SK-N-SH (cell line): ENCODE measurements around the gene LDB2.

Experiments used
- CHD2 ChIP-seq: fragments of 150-350 bp; IDR thresholded peaks from 2 replicates; pipeline ENCODE4 v1.6.1; 2018; ENCODE audit warnings: low read length; ENCODE audit not compliant: partially characterized antibody
- CTCF ChIP-seq: fragments of 200-600 bp; sonication (generic); IDR thresholded peaks from 2 replicates; pipeline ENCODE4 v1.6.1; 2017; ENCODE audit warnings: antibody characterized with exemption, mild to moderate bottlenecking, moderate library complexity
- EZH2phosphoT487 ChIP-seq: fragments of 200-600 bp; sonication (generic); IDR thresholded peaks from 2 replicates; pipeline ENCODE4 v1.6.1; 2017; ENCODE audit warnings: low read depth, mixed run types, mild to moderate bottlenecking, antibody characterized with exemption, moderate library complexity, borderline replicate concordance
- FOXJ3 ChIP-seq: sonication (generic); formaldehyde crosslinking; IDR thresholded peaks from 2 replicates; pipeline ENCODE4 v1.5.1; 2020; ENCODE audit warnings: mild to moderate bottlenecking, missing genetic modification reagents
- GABPA ChIP-seq: IDR thresholded peaks from 2 replicates; pipeline ENCODE4 v1.4.0; 2012; ENCODE audit warnings: low read depth, mild to moderate bottlenecking
- JUND ChIP-seq: IDR thresholded peaks from 2 replicates; pipeline ENCODE4 v1.4.0; 2012
- TAF1 ChIP-seq: IDR thresholded peaks from 2 replicates; pipeline ENCODE4 v1.6.1; 2012; ENCODE audit warnings: low read depth, mild to moderate bottlenecking, low read length, moderate library complexity, borderline replicate concordance
- TEAD4 ChIP-seq: IDR thresholded peaks from 2 replicates; pipeline ENCODE4 v1.4.0; 2012; ENCODE audit warnings: mild to moderate bottlenecking, borderline replicate concordance; ENCODE audit not compliant: insufficient read depth
- USF2 ChIP-seq: fragments of 150-350 bp; IDR thresholded peaks from 2 replicates; pipeline ENCODE4 v1.6.1; 2017; ENCODE audit warnings: antibody characterized with exemption, low read length, low read depth, borderline replicate concordance
- YY1 ChIP-seq: IDR thresholded peaks from 2 replicates; pipeline ENCODE4 v1.4.0; 2012; ENCODE audit warnings: low read depth, mild to moderate bottlenecking
- TF ChIP-seq, protein P1 (sequence below): IDR thresholded peaks from 2 replicates; pipeline ENCODE4 v1.4.0; 2012; ENCODE audit warnings: low read depth
- TF ChIP-seq, protein P2 (sequence below): IDR thresholded peaks from 2 replicates; pipeline ENCODE4 v1.4.0; 2012; ENCODE audit warnings: low read depth, borderline replicate concordance

GRCh38 chr4:16643893-16644292 lies 254.6 kb downstream of the LDB2 start:
- TF ChIP-seq CTCF (no peak), GABPA (no peak), FOXJ3 (CRISPR knock-in tag) (no peak), CHD2 (no peak), EZH2phosphoT487 (no peak), YY1 (no peak), TAF1 (no peak), TEAD4 (no peak), JUND (no peak), USF2 (no peak)
- TF ChIP-seq, protein P1, sequence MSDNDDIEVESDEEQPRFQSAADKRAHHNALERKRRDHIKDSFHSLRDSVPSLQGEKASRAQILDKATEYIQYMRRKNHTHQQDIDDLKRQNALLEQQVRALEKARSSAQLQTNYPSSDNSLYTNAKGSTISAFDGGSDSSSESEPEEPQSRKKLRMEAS = no peak
- TF ChIP-seq, protein P2, sequence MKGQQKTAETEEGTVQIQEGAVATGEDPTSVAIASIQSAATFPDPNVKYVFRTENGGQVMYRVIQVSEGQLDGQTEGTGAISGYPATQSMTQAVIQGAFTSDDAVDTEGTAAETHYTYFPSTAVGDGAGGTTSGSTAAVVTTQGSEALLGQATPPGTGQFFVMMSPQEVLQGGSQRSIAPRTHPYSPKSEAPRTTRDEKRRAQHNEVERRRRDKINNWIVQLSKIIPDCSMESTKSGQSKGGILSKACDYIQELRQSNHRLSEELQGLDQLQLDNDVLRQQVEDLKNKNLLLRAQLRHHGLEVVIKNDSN = no peak
